Measurements from ENCODE around the gene RBM19.

GRCh38 chr12:113896194-113896593, 69.9 kb downstream of the RBM19 start:
- no peak for TF ChIP-seq CTCF (IDR thresholded peaks at IDR 0.05; ENCODE audit: low read depth, low read length, poor library complexity, severe bottlenecking)
- no peak for TF ChIP-seq EZH2phosphoT487 (IDR thresholded peaks at IDR 0.05; ENCODE audit: borderline replicate concordance, low read length)
